CD14-positive monocyte (primary cell): Measurements from ENCODE around the gene FKBP7. TPM values are rescaled to one million over a fixed set of nuclear protein-coding genes. Genes with fewer than 3 reads are reported as not detected.

Experiments used
- DNase-seq, 3 donors: peaks; one replicate each; pipeline ENCODE4 v3.0.0-alpha.2; 2011 to 2022
- H2AFZ ChIP-seq: 2 replicates; pipeline ENCODE4 v1.6.0; 2012; ENCODE audit warnings: mild to moderate bottlenecking, low read depth, low read length, inconsistent platforms; ENCODE audit not compliant: insufficient read depth, poor library complexity, severe bottlenecking
- H3K27ac ChIP-seq, 2 donors: 1 replicate in 1 of 2; 2 replicates in 1 of 2; pipeline ENCODE4 v1.5.1; 2012 to 2013; ENCODE audit warnings: low read length in 2 of 2, control low read depth in 1 of 2, inconsistent platforms in 1 of 2, low read depth in 1 of 2, mild to moderate bottlenecking in 1 of 2
- H3K27me3 ChIP-seq, 2 donors: one replicate each; pipeline versions ENCODE4 v1.6.0 to v1.6.1; 2011 to 2013; ENCODE audit warnings: low read length in 2 of 2; ENCODE audit not compliant: control insufficient read depth in 2 of 2, insufficient read depth in 2 of 2
- H3K36me3 ChIP-seq, 2 donors: replicated peaks in 1 of 2; 1 replicate in 1 of 2; 2 replicates in 1 of 2; pipeline versions ENCODE4 v1.5.1 to v1.6.1; 2012 to 2013; ENCODE audit warnings: low read length in 2 of 2, control low read depth in 1 of 2, inconsistent platforms in 1 of 2, mild to moderate bottlenecking in 1 of 2; ENCODE audit not compliant: insufficient read depth in 2 of 2, control insufficient read depth in 1 of 2
- H3K4me1 ChIP-seq, 2 donors: 1 replicate in 1 of 2; 2 replicates in 1 of 2; pipeline versions ENCODE4 v1.5.1 to v1.6.1; 2012 to 2013; ENCODE audit warnings: low read length in 2 of 2, control low read depth in 1 of 2, inconsistent platforms in 1 of 2, mild to moderate bottlenecking in 1 of 2, moderate library complexity in 1 of 2; ENCODE audit not compliant: insufficient read depth in 2 of 2, control insufficient read depth in 1 of 2
- H3K4me2 ChIP-seq: replicated peaks from 2 replicates; pipeline ENCODE3; 2012; ENCODE audit warnings: low read length, moderate library complexity, mild to moderate bottlenecking; ENCODE audit not compliant: poor library complexity, severe bottlenecking; ENCODE audit errors: extremely low read depth
- H3K4me3 ChIP-seq, 3 experiments: fragments of 200-600 bp in 1 of 3; sonication (generic) in 1 of 3; replicated peaks in 1 of 3; 1 replicate in 2 of 3; 2 replicates in 1 of 3; pipeline ENCODE4 v1.5.1; 2011 to 2013; ENCODE audit warnings: low read length in 3 of 3, mild to moderate bottlenecking in 3 of 3, control low read depth in 2 of 3, low read depth in 2 of 3, inconsistent platforms in 1 of 3, moderate library complexity in 1 of 3
- H3K79me2 ChIP-seq: 2 replicates; pipeline ENCODE4 v1.6.0; 2012; ENCODE audit warnings: mild to moderate bottlenecking, control low read depth, inconsistent platforms, low read length, moderate library complexity; ENCODE audit not compliant: insufficient read depth
- H3K9ac ChIP-seq: 2 replicates; pipeline ENCODE4 v1.6.0; 2017; ENCODE audit warnings: low read length, mild to moderate bottlenecking; ENCODE audit not compliant: insufficient read depth, poor library complexity, severe bottlenecking
- H3K9me3 ChIP-seq, 2 donors: replicated peaks in 1 of 2; 1 replicate in 1 of 2; 2 replicates in 1 of 2; pipeline versions ENCODE4 v1.5.1 to v1.6.1; 2012 to 2013; ENCODE audit warnings: low read length in 2 of 2, control low read depth in 1 of 2; ENCODE audit not compliant: control insufficient read depth in 1 of 2, insufficient read depth in 1 of 2
- H4K20me1 ChIP-seq: 2 replicates; pipeline ENCODE4 v1.6.0; 2012; ENCODE audit warnings: mild to moderate bottlenecking, low read length, control low read depth, moderate library complexity; ENCODE audit not compliant: insufficient read depth
- H3K27ac Mint-ChIP-seq, 7 donors: one replicate each; pipeline ENCODE4 v1.8.0; 2020; ENCODE audit warnings: mild to moderate bottlenecking in 7 of 7, mixed read lengths in 7 of 7, moderate library complexity in 6 of 7, inconsistent platforms in 2 of 7
- H3K27me3 Mint-ChIP-seq, 3 donors: one replicate each; pipeline ENCODE4 v1.8.0; 2021 to 2022; ENCODE audit warnings: low read depth in 3 of 3, mild to moderate bottlenecking in 3 of 3, mixed read lengths in 3 of 3, moderate library complexity in 3 of 3, inconsistent platforms in 1 of 3
- H3K36me3 Mint-ChIP-seq, 2 donors: one replicate each; pipeline ENCODE4 v1.8.0; 2020; ENCODE audit warnings: mixed read lengths in 2 of 2, inconsistent platforms in 1 of 2, mild to moderate bottlenecking in 1 of 2
- H3K4me1 Mint-ChIP-seq: one replicate; pipeline ENCODE4 v1.8.0; 2020; ENCODE audit warnings: mild to moderate bottlenecking, mixed read lengths
- H3K4me3 Mint-ChIP-seq, 2 donors: one replicate each; pipeline ENCODE4 v1.8.0; 2020; ENCODE audit warnings: mild to moderate bottlenecking in 2 of 2, mixed read lengths in 2 of 2, moderate library complexity in 1 of 2
- H3K9me3 Mint-ChIP-seq, 7 donors: one replicate each; pipeline ENCODE4 v1.8.0; 2020 to 2022; ENCODE audit warnings: mixed read lengths in 7 of 7, mild to moderate bottlenecking in 6 of 7, moderate library complexity in 6 of 7, inconsistent platforms in 2 of 7
- WGBS: methylation state at CpG from one replicate; pipeline ENCODE4 v1.1.5; 2013; ENCODE audit warnings: missing lambda C conversion rate; ENCODE audit not compliant: insufficient coverage; 5-methylcytosine and 5-hydroxymethylcytosine counted together
- intact Hi-C, 2 donors: fragments of 100-400 bp; cut with micrococcal nuclease; formaldehyde crosslinking; loops; one replicate each; pipeline versions ENCODE4 v1.15.0 to v1.15.1; 2023
- polyA plus RNA-seq, 3 donors: library from polyadenylated mRNA; depleted of rRNA in 1 of 3; unstranded in 2 of 3; stranded (reverse) in 1 of 3; fragments of 300-500 nt in 2 of 3; fragments of >200 nt in 1 of 3; fragmentation: Illumina TruSeq in 2 of 3; gene quantifications; 1 replicate in 2 of 3; 2 replicates in 1 of 3; pipeline ENCODE4 v1.2.3, GENCODE V29; 2012 to 2021
- TF ChIP-seq, protein P1 (sequence below): fragments of 200-600 bp; IDR thresholded peaks from one replicate; pipeline ENCODE4 v1.8.0; 2022; ENCODE audit warnings: antibody characterized with exemption, mild to moderate bottlenecking

The FKBP7 gene
- polyA plus RNA-seq, 3 donors: 0.25 to 1.6 (median 0.57) TPM

DNA sequence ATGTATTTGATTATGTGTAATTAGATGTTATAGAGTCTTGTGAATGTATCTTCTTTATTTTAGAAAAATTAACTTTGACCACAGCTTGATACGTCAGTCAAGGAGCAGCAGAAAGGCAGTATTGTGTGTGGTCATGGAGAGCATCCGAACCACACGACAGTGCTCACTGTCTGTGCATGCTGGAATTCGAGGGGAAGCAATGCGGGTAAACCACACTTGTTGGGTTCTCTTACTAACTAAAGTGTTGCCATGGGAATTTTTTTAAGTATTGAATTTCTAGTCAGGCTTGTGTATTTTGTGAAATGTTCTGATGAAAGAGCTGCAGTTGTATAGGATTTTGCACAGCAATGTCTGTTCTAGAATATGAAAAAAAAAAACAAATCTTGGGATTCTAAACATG, 22.5 kb downstream of the FKBP7 start:
- no peak for DNase-seq
- Histone ChIP-seq H3K9me3 (no peaks in the 10 kb centered on the region), H3K36me3 (no peaks in the 10 kb centered on the region), H3K4me1 (peaks cover 7 to 11% of the 10 kb centered on the region in 2 donors), H3K27ac (no peak overlapping the region), H2AFZ (no peak overlapping the region), H3K4me3 (no peak overlapping the region), H3K27me3 (no peaks in the 10 kb centered on the region), H3K4me2 (no peak overlapping the region), H3K9ac (no peak overlapping the region), H3K79me2 (no peaks in the 10 kb centered on the region), H4K20me1 (no peaks in the 10 kb centered on the region)
- H3K9me3 Mint-ChIP-seq: no peaks in the 10 kb centered on the region
- H3K4me1 Mint-ChIP-seq: peaks cover 5% of the 10 kb centered on the region
- no peaks in the 10 kb centered on the region for H3K36me3 Mint-ChIP-seq
- WGBS: 100% methylated on average over 5 of the region's 5 CpGs
- no peak overlapping the region for H3K27ac Mint-ChIP-seq
- TF ChIP-seq, protein P1, sequence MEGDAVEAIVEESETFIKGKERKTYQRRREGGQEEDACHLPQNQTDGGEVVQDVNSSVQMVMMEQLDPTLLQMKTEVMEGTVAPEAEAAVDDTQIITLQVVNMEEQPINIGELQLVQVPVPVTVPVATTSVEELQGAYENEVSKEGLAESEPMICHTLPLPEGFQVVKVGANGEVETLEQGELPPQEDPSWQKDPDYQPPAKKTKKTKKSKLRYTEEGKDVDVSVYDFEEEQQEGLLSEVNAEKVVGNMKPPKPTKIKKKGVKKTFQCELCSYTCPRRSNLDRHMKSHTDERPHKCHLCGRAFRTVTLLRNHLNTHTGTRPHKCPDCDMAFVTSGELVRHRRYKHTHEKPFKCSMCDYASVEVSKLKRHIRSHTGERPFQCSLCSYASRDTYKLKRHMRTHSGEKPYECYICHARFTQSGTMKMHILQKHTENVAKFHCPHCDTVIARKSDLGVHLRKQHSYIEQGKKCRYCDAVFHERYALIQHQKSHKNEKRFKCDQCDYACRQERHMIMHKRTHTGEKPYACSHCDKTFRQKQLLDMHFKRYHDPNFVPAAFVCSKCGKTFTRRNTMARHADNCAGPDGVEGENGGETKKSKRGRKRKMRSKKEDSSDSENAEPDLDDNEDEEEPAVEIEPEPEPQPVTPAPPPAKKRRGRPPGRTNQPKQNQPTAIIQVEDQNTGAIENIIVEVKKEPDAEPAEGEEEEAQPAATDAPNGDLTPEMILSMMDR: no peak
- no peaks in the 10 kb centered on the region for H3K27me3 Mint-ChIP-seq
- intact Hi-C loops: no loop called here
- no peak overlapping the region for H3K4me3 Mint-ChIP-seq

DNA sequence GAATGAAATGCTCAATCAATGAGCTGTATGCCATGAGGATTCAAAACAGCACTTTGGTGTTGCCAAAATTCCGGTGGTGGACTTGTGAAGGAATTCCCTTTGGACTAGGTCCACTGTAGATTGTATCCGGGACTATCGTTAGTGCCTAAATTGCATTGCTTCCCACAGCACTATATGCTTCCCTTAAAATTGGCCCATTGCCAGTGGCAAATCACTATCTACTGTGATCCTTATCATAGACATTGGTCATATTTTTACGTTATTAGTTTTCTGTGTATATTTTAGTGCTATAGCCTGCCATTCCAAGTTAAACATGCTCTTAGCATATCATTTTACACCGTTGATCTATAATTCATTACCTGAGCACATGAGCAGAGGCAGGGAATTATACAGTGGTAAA, 25.5 kb downstream of the FKBP7 start:
- no peak overlapping the region for H3K4me2 ChIP-seq
- intact Hi-C loops: no loop called here
- TF ChIP-seq, protein P1: no peak
- no peak overlapping the region for H3K4me3 ChIP-seq
- H3K9me3 Mint-ChIP-seq: no peaks in the 10 kb centered on the region
- peaks cover 16 to 26% of the 10 kb centered on the region in 2 donors for H3K4me1 ChIP-seq
- 86% methylated on average over 1 of the region's 5 CpGs for WGBS
- peaks cover 21% of the 10 kb centered on the region for H3K4me1 Mint-ChIP-seq
- no peak overlapping the region for H3K27ac Mint-ChIP-seq
- H4K20me1 ChIP-seq: no peaks in the 10 kb centered on the region
- H3K9me3 ChIP-seq: no peaks in the 10 kb centered on the region
- H2AFZ ChIP-seq: no peak overlapping the region
- no peak overlapping the region for H3K27ac ChIP-seq
- no peak overlapping the region for H3K4me3 Mint-ChIP-seq
- DNase-seq: no peak
- peaks cover 0 to 11% of the 10 kb centered on the region in 2 donors for H3K36me3 ChIP-seq
- peaks cover 24% of the 10 kb centered on the region for H3K79me2 ChIP-seq
- no peak overlapping the region for H3K9ac ChIP-seq
- no peaks in the 10 kb centered on the region for H3K27me3 Mint-ChIP-seq
- no peaks in the 10 kb centered on the region for H3K27me3 ChIP-seq
- peaks cover 8 to 9% of the 10 kb centered on the region in 2 donors for H3K36me3 Mint-ChIP-seq
